Spleen (tissue), 7 donors: ENCODE measurements around the gene ENSA.

Experiments
- POLR2A ChIP-seq, 3 donors: fragments of 450-650 bp; IDR thresholded peaks; one replicate each; pipeline ENCODE4 v1.5.1; 2017; ENCODE audit warnings: antibody characterized with exemption in 3 of 3, mild to moderate bottlenecking in 1 of 3
- TF ChIP-seq, protein P1 (sequence below), 11 experiments: fragments of 200-600 bp in 7 of 11; fragments of 450-650 bp in 4 of 11; sonication (generic) in 4 of 11; IDR thresholded peaks in 8 of 11; conservative IDR thresholded peaks in 3 of 11; 1 replicate in 7 of 11; 2 replicates in 4 of 11; pipeline versions ENCODE4 v1.4.0 to v1.8.0; 2016 to 2021; ENCODE audit warnings: antibody characterized with exemption in 11 of 11, inconsistent platforms in 4 of 11, mild to moderate bottlenecking in 1 of 11
- donor health status: DM: no; HTN: no; CAD: no; lungs with moderate emphysema.
- donor health status: DM: no; HTN: no; CAD: no.
- donor health status: DM: no; HTN: no; CAD: no.

DNA sequence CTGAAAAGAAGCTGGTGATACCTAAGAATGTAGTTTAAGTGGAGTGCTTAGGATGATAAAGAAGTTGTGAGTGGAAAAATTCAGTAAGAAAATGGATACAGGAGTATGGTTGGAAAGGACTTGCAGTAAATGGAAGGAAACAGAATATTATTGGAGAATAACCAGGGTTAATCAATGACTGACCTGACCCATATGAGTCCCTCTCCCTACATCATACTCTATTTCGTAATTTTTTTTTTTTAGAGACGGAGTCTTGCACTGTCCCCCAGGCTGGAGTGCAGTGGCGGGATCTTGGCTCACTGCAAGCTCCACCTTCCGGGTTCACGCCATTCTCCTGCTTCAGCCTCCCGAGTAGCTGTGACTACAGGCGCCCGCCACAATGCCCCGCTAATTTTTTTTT, 33.4 kb upstream of the ENSA start:
- TF ChIP-seq, protein P1, sequence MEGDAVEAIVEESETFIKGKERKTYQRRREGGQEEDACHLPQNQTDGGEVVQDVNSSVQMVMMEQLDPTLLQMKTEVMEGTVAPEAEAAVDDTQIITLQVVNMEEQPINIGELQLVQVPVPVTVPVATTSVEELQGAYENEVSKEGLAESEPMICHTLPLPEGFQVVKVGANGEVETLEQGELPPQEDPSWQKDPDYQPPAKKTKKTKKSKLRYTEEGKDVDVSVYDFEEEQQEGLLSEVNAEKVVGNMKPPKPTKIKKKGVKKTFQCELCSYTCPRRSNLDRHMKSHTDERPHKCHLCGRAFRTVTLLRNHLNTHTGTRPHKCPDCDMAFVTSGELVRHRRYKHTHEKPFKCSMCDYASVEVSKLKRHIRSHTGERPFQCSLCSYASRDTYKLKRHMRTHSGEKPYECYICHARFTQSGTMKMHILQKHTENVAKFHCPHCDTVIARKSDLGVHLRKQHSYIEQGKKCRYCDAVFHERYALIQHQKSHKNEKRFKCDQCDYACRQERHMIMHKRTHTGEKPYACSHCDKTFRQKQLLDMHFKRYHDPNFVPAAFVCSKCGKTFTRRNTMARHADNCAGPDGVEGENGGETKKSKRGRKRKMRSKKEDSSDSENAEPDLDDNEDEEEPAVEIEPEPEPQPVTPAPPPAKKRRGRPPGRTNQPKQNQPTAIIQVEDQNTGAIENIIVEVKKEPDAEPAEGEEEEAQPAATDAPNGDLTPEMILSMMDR (IDR thresholded peaks at IDR 0.05 in 8 of 11, conservative IDR thresholded peaks at IDR 0.05 in 3 of 11) = no peak
- TF ChIP-seq POLR2A (IDR thresholded peaks at IDR 0.05) = no peak
